Mesenchymal stem cell (in vitro differentiated cells and primary cell): Measurements from ENCODE around the gene RBKS.

Experiments
- DNase-seq: peaks from one replicate; pipeline ENCODE4 v3.0.0-alpha.2; 2013
- H2AFZ ChIP-seq: one replicate; pipeline ENCODE4 v1.6.1; 2013; ENCODE audit warnings: low read depth, mild to moderate bottlenecking, control low read depth, inconsistent platforms, low read length, moderate library complexity
- H2AK5ac ChIP-seq: 2 replicates; pipeline ENCODE4 v1.6.1; 2013; ENCODE audit warnings: low read length, moderate library complexity, mild to moderate bottlenecking, inconsistent platforms; ENCODE audit not compliant: severe bottlenecking
- H2BK120ac ChIP-seq: one replicate; pipeline ENCODE4 v1.6.1; 2013; ENCODE audit warnings: low read depth, mild to moderate bottlenecking, inconsistent platforms, low read length, moderate library complexity
- H2BK12ac ChIP-seq, 2 experiments: one replicate each; pipeline ENCODE4 v1.6.1; 2013; ENCODE audit warnings: inconsistent platforms in 2 of 2, low read length in 2 of 2, mild to moderate bottlenecking in 2 of 2, moderate library complexity in 2 of 2, control low read depth in 1 of 2
- H2BK15ac ChIP-seq: one replicate; pipeline ENCODE4 v1.6.1; 2013; ENCODE audit warnings: mild to moderate bottlenecking, low read depth, inconsistent platforms; ENCODE audit not compliant: poor library complexity, severe bottlenecking
- H2BK5ac ChIP-seq: 2 replicates; pipeline ENCODE4 v1.6.1; 2013; ENCODE audit warnings: low read depth, mild to moderate bottlenecking, low read length, control low read depth, inconsistent platforms; ENCODE audit not compliant: poor library complexity, severe bottlenecking
- H3K14ac ChIP-seq, 2 experiments: one replicate each; pipeline ENCODE4 v1.6.1; 2013; ENCODE audit warnings: inconsistent platforms in 2 of 2, low read length in 2 of 2, control low read depth in 1 of 2, mild to moderate bottlenecking in 1 of 2, moderate library complexity in 1 of 2
- H3K18ac ChIP-seq, 2 experiments: one replicate each; pipeline ENCODE4 v1.6.1; 2013; ENCODE audit warnings: inconsistent platforms in 2 of 2, low read length in 2 of 2, control low read depth in 1 of 2, low read depth in 1 of 2, mild to moderate bottlenecking in 1 of 2
- H3K23ac ChIP-seq, 2 experiments: one replicate each; pipeline ENCODE4 v1.6.1; 2013; ENCODE audit warnings: inconsistent platforms in 2 of 2, low read length in 2 of 2, mild to moderate bottlenecking in 2 of 2, moderate library complexity in 2 of 2, control low read depth in 1 of 2
- H3K27ac ChIP-seq: 2 replicates; pipeline ENCODE4 v1.5.1; 2013; ENCODE audit warnings: mild to moderate bottlenecking, moderate library complexity, low read length, control low read depth, inconsistent platforms; ENCODE audit not compliant: poor library complexity, severe bottlenecking
- H3K27me3 ChIP-seq, 2 experiments: 2 replicates each; pipeline versions ENCODE4 v1.6.1 to v1.7.0; 2013; ENCODE audit warnings: low read length in 2 of 2, mild to moderate bottlenecking in 2 of 2, moderate library complexity in 2 of 2, control low read depth in 1 of 2, inconsistent platforms in 1 of 2; ENCODE audit not compliant: control insufficient read depth in 1 of 2, insufficient read depth in 1 of 2
- H3K36me3 ChIP-seq, 2 experiments: 2 replicates each; pipeline versions ENCODE4 v1.6.1 to v1.7.0; 2013; ENCODE audit warnings: low read length in 2 of 2, control low read depth in 1 of 2, inconsistent platforms in 1 of 2, low read depth in 1 of 2, mild to moderate bottlenecking in 1 of 2; ENCODE audit not compliant: insufficient read depth in 2 of 2, control insufficient read depth in 1 of 2
- H3K4ac ChIP-seq, 2 experiments: one replicate each; pipeline ENCODE4 v1.6.1; 2013; ENCODE audit warnings: inconsistent platforms in 2 of 2, low read length in 2 of 2, mild to moderate bottlenecking in 2 of 2, moderate library complexity in 2 of 2, control low read depth in 1 of 2, low read depth in 1 of 2
- H3K4me1 ChIP-seq: 2 replicates; pipeline ENCODE4 v1.6.1; 2013; ENCODE audit warnings: low read depth, low read length, control low read depth; ENCODE audit not compliant: control insufficient read depth, insufficient read depth
- H3K4me2 ChIP-seq: 2 replicates; pipeline ENCODE4 v1.6.1; 2013; ENCODE audit warnings: low read length, mild to moderate bottlenecking, inconsistent platforms; ENCODE audit not compliant: poor library complexity, severe bottlenecking
- H3K4me3 ChIP-seq, 2 experiments: 2 replicates each; pipeline versions ENCODE4 v1.5.1 to v1.7.0; 2013; ENCODE audit warnings: low read length in 2 of 2, mild to moderate bottlenecking in 2 of 2, control low read depth in 1 of 2, low read depth in 1 of 2; ENCODE audit not compliant: insufficient read depth in 1 of 2
- H3K79me1 ChIP-seq: replicated peaks from 2 replicates; pipeline ENCODE4 v1.6.1; 2013; ENCODE audit warnings: mild to moderate bottlenecking, control low read depth, low read length, inconsistent platforms; ENCODE audit not compliant: poor library complexity, severe bottlenecking
- H3K9ac ChIP-seq: 2 replicates; pipeline ENCODE4 v1.7.0; 2013; ENCODE audit warnings: mild to moderate bottlenecking, low read length, moderate library complexity
- H3K9me3 ChIP-seq: 2 replicates; pipeline ENCODE4 v1.7.0; 2013; ENCODE audit warnings: mild to moderate bottlenecking, low read length; ENCODE audit not compliant: control insufficient read depth
- H4K8ac ChIP-seq: one replicate; pipeline ENCODE4 v1.6.1; 2013; ENCODE audit warnings: inconsistent platforms, mild to moderate bottlenecking, low read length, moderate library complexity
- H4K91ac ChIP-seq: one replicate; pipeline ENCODE4 v1.6.1; 2013; ENCODE audit warnings: mild to moderate bottlenecking, low read length, inconsistent platforms
- WGBS: methylation state at CpG from one replicate; pipeline ENCODE4 v1.1.7; 2013; ENCODE audit warnings: mixed read lengths; 5-methylcytosine and 5-hydroxymethylcytosine counted together

RBKS gene

GRCh38 chr2:27847333-27847732 is 42.9 kb downstream of the RBKS start:
- no peaks in the 10 kb centered on the region for H3K9me3 ChIP-seq
- H2BK15ac ChIP-seq = no peak overlapping the region
- no peaks in the 10 kb centered on the region for H3K27me3 ChIP-seq
- H3K79me1 ChIP-seq = no peaks in the 10 kb centered on the region
- no peak overlapping the region for H3K4me3 ChIP-seq
- H3K14ac ChIP-seq = no peak overlapping the region
- 100% methylated on average over 1 of the region's 2 CpGs for WGBS
- H2BK12ac ChIP-seq = no peak overlapping the region
- H2BK5ac ChIP-seq = no peak overlapping the region
- H3K4me1 ChIP-seq = no peaks in the 10 kb centered on the region
- H2AK5ac ChIP-seq = no peak overlapping the region
- no peak overlapping the region for H4K8ac ChIP-seq
- H3K36me3 ChIP-seq = no peaks in the 10 kb centered on the region
- no peak overlapping the region for H3K23ac ChIP-seq
- no peak overlapping the region for H2AFZ ChIP-seq
- DNase-seq = no peak
- no peak overlapping the region for H3K9ac ChIP-seq
- H3K4ac ChIP-seq = no peak overlapping the region
- H3K18ac ChIP-seq = no peak overlapping the region
- H2BK120ac ChIP-seq = no peak overlapping the region
- H4K91ac ChIP-seq = no peak overlapping the region
- no peak overlapping the region for H3K27ac ChIP-seq
- H3K4me2 ChIP-seq = no peak overlapping the region

DNA sequence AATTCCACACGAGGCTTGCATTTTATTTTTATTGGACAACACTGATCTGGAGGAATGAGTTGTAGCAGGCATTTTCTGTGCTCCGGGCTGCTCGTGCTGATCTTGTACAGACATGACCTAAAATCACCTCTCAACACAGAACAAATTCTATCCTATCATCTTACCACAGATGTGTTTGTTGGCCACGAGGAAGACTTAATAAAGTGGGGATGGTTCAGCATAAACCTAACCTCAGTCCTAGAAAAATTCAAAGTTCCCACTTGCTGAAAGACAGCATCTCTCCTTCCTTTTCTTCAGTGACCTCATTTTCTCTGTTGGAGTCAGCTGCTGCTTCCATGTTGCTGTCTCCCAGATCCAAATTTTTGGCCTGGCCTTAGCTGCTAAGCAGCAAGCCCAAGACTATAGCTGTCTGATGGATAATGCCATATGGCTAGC is 45.3 kb downstream of the RBKS start:
- Histone ChIP-seq H3K4ac (no peak overlapping the region), H3K4me2 (no peak overlapping the region), H2BK5ac (no peak overlapping the region), H3K27me3 (no peaks in the 10 kb centered on the region), H3K14ac (no peak overlapping the region), H3K18ac (no peak overlapping the region), H2BK15ac (no peak overlapping the region), H3K4me1 (no peaks in the 10 kb centered on the region), H2BK12ac (no peak overlapping the region), H3K9me3 (no peaks in the 10 kb centered on the region), H3K23ac (no peak overlapping the region), H3K9ac (no peak overlapping the region), H2BK120ac (no peak overlapping the region), H3K27ac (no peak overlapping the region), H3K4me3 (no peak overlapping the region), H3K79me1 (no peaks in the 10 kb centered on the region), H2AFZ (no peak overlapping the region), H2AK5ac (no peak overlapping the region), H4K91ac (no peak overlapping the region), H3K36me3 (no peaks in the 10 kb centered on the region), H4K8ac (no peak overlapping the region)
- WGBS = 92% methylated on average over 4 of the region's 4 CpGs
- DNase-seq = no peak

DNA sequence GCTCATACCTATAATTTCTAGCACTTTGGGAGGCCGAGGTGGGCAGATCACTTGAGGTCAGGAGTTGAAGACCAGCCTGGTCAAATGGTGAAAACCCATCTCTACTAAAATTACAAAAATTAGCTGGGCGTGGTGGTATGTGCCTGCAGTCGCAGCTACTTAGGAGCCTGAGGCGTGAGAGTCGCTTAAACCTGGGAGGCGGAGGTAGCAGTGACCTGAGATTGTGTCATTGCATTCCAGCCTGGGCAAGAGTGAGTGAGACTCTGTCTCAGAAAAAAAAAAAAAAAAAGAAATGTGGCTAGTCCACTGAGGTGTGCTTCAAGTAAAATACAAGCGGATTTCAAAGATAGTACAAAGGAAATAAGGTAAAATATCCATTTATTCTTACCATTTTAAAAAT is 46.2 kb downstream of the RBKS start:
- Histone ChIP-seq H2AFZ (no peak overlapping the region), H3K27ac (no peak overlapping the region), H3K9ac (no peak overlapping the region), H3K23ac (no peak overlapping the region), H2BK12ac (no peak overlapping the region), H2BK120ac (no peak overlapping the region), H3K9me3 (no peaks in the 10 kb centered on the region), H2AK5ac (no peak overlapping the region), H3K4me1 (no peaks in the 10 kb centered on the region), H4K91ac (no peak overlapping the region), H3K4me3 (no peak overlapping the region), H3K27me3 (no peaks in the 10 kb centered on the region), H2BK15ac (no peak overlapping the region), H4K8ac (no peak overlapping the region), H3K18ac (no peak overlapping the region), H3K36me3 (no peaks in the 10 kb centered on the region), H3K4me2 (no peak overlapping the region), H3K79me1 (no peaks in the 10 kb centered on the region), H3K14ac (no peak overlapping the region), H3K4ac (no peak overlapping the region), H2BK5ac (no peak overlapping the region)
- 94% methylated on average over 6 of the region's 7 CpGs for WGBS
- no peak for DNase-seq

DNA sequence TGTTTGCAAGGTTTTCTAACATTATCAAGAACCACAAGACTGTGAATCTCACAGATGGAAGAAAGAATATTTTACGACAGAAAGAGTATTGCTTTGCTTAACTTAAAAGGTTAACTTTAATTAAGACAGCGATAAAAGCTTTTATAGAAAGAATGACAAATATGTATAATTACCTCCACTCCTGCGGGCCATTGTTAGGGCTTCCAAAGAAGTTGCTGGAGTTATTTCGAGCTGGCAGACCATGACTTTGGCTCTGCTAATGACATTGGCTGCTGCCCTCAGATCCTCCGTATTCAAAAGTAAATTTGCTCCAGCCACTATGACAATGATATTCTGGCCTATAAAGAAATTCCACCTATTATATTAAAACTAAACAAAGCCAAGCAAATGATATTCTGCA is 47.3 kb downstream of the RBKS start:
- no peaks in the 10 kb centered on the region for H3K4me1 ChIP-seq
- H3K4me2 ChIP-seq = no peak overlapping the region
- no peak overlapping the region for H3K14ac ChIP-seq
- H2BK120ac ChIP-seq = no peak overlapping the region
- no peaks in the 10 kb centered on the region for H3K9me3 ChIP-seq
- DNase-seq = no peak
- H3K9ac ChIP-seq = no peak overlapping the region
- H3K23ac ChIP-seq = no peak overlapping the region
- no peak overlapping the region for H3K18ac ChIP-seq
- H4K8ac ChIP-seq = no peak overlapping the region
- H3K27ac ChIP-seq = no peak overlapping the region
- H3K79me1 ChIP-seq = no peaks in the 10 kb centered on the region
- no peak overlapping the region for H2BK15ac ChIP-seq
- no peak overlapping the region for H4K91ac ChIP-seq
- no peak overlapping the region for H2BK12ac ChIP-seq
- no peak overlapping the region for H3K4ac ChIP-seq
- H2AK5ac ChIP-seq = no peak overlapping the region
- H3K27me3 ChIP-seq = no peaks in the 10 kb centered on the region
- 96% methylated on average over 4 of the region's 5 CpGs for WGBS
- no peak overlapping the region for H2BK5ac ChIP-seq
- no peak overlapping the region for H3K4me3 ChIP-seq
- H3K36me3 ChIP-seq = no peaks in the 10 kb centered on the region
- H2AFZ ChIP-seq = no peak overlapping the region
